GM18507 (cell line): Measurements from ENCODE around the gene LPP.

Source experiments
- DNase-seq: peaks from one replicate; pipeline ENCODE4 v3.0.0; 2011; ENCODE audit warnings: low read depth; ENCODE audit not compliant: insufficient read length; ENCODE audit errors: extremely low spot score
- FAIRE-seq: peaks from 2 replicates; lab custom pipeline; 2011; peaks lifted over from hg19 to GRCh38; lab: Jason Lieb, UNC

The LPP gene

DNA sequence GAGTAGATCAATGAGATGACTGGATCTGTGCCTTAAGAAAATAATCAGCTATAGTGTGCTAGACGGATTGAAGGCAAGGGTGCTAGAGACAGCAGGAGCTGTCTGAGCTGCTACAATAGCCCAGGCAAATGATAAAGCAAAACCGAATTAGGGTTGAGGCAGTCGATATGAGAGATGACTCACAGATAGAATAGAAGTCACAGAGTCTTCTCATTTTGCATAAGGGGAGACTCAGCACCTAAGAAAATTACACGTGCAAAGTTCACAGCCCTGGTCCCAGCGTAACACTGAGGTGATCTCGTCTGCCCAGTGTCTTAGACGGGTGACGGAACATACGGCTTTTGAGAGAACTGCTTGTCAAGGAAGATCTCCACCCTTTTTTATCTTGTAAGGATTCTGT lies 11.6 kb downstream of the LPP start:
- FAIRE-seq (no peak), DNase-seq (no peak)

- no peak for FAIRE-seq
- no peak for DNase-seq
Observed at GRCh38 chr3:188166441-188166840, 12.5 kb downstream of the LPP start.

- no peak for FAIRE-seq
- no peak for DNase-seq
Observed at GRCh38 chr3:188168186-188168585, 14.2 kb downstream of the LPP start.

DNA sequence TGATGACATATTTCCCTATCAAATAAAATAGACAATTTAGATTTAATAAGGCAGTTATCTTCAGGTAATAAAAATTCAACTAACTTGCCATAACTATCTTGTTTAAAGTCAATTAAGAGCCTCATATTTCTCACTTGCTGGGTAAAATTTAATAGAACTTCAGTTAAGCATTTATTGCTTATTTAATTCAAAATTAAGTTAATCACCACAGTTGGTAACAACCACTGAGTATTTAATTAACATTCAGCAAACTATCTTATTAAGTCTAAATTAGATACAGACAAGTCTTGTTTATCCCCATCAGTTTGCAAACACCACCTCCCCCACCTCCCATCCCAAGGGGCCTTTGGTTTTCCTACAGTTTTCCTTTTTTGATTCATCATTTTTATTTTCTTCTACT lies 14.7 kb downstream of the LPP start:
- FAIRE-seq: no peak
- no peak for DNase-seq

DNA sequence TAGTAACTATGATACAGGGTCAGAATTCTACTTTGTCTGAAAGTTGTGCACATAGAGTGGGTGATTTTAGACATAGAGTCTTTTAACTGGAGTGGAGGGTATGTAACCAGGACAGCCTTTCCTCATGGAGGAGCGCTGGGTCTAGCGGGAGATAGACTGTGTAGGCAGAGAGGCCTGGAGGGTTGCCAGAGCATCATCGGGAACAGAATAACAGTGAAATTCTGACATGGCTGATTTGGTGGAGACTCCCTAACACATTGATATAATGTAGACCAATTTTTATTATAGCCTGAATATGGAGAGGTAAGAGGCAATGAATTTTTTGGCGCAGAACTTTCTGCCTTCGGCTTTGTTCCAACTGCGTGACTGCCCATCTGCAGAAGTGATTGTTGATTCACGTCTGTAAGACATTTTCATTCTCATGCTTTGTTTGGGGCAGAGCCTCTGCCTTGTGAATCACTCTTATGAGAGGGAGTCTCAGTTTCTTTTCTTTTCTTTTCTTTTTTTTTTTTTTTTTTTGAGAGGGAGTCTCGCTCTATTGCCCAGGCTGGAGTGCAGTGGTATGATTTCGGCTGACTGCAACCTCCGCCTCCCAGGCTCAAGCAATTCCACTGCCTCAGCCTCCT lies 16.0 kb downstream of the LPP start:
- DNase-seq (no peak), FAIRE-seq (no peak)

- DNase-seq (no peak), FAIRE-seq (no peak)
Observed at GRCh38 chr3:188170461-188171459, 16.8 kb downstream of the LPP start.

- FAIRE-seq (no peak), DNase-seq (no peak)
Observed at GRCh38 chr3:188171682-188172467, 17.9 kb downstream of the LPP start.

GRCh38 chr3:188174317-188175044 lies 20.5 kb downstream of the LPP start:
- FAIRE-seq (no peak), DNase-seq (no peak)

DNA sequence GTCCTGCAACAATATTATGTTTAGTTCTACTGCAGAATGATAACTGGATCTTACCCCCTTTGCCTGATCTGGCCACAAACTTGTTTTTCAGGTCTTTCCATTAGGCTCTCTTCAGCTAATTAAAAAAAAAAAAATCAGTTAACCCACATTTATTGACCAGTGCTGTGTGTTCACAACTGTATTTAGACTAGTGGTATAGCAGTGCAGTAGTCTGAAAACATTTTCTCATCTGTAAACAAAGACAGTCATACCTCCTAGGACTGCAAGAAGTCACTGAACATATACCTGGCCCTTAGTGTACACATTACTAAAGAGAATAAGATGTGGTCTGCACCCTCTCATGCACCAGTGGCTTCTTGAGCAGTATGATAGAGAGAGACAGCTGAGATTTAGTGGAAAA lies 22.5 kb downstream of the LPP start:
- no peak for DNase-seq
- no peak for FAIRE-seq

GRCh38 chr3:188176884-188177283 lies 22.9 kb downstream of the LPP start:
- no peak for FAIRE-seq
- DNase-seq: no peak

DNA sequence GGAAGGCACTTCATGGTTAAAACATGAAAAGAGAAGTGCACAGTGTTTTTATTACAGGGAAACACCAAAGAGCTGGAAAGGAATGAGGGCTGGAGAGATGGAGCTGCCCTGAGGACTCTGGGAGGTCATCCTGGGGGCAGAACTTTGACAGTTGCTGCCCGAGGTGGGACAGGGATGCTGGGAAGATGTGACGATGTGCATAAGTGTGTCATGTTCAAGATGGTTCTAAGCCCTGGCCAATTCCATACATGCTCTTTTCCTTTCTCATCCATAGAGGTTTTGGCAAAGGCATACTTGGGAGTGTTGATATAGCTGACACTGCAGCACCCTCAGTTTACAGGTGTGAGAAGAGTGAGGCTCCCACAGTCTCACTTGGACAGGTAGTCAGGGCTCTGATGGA lies 23.8 kb downstream of the LPP start:
- FAIRE-seq (no peak), DNase-seq (no peak)

DNA sequence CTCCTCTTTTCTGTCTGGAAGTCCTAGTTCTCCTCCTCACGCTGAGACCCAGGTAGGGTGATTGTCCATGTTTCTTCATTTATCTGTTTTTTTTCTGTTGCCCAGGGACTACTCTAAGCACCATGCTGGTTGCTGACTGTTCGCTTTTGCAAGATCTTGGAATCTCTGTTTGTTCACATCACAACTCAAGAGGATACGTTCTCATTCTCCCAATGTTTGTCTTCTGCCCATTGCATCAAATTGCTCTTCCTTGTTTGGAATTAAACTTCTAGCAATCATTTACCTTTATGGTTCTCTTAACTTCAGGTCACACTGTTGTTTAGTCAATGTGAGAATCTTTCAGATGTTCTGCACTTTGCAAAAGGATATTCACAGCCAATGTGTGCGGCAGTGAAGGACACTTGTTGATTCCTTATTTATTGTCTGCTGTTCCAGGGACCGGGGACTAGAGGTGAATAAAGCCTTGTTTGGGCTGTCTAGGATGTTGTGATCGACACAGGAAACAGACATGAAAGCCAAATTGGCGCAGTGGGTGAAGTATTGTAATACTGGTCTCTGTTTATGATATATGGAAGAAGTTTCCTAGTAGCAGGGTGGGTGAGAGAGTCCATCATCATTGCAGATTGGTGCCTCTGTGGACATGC lies 24.5 kb downstream of the LPP start:
- FAIRE-seq: no peak

GRCh38 chr3:188179006-188179966 lies 25.3 kb downstream of the LPP start:
- FAIRE-seq (no peak), DNase-seq (no peak)

More for the DNA sequence above, 24.5 kb downstream of the LPP start:
- DNase-seq: no peak

DNA sequence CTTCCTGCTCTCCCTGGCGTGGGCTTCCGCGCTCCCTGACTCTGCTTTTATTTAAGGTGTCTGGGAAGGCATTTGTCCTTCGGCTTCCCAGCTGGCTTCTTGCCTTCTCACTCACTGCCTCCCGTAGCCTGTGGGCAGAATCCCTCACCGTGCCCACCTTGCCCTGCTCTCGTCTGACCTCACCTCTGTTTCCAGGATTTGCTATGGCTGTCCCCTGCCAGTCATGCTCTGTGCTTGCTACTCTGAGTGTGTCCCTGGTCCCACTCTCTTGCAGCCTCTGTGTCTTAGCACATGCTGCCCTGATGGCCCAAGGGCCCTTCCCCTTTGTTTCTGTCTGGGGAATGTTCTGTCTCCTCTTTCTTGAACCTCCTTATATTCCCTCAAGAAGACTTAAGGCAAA lies 26.2 kb downstream of the LPP start:
- DNase-seq: no peak
- FAIRE-seq: no peak

GRCh38 chr3:188183452-188183851 lies 29.5 kb downstream of the LPP start:
- DNase-seq (no peak), FAIRE-seq (no peak)

- DNase-seq (no peak), FAIRE-seq (no peak)
Observed at GRCh38 chr3:188184160-188184559, 30.2 kb downstream of the LPP start.

DNA sequence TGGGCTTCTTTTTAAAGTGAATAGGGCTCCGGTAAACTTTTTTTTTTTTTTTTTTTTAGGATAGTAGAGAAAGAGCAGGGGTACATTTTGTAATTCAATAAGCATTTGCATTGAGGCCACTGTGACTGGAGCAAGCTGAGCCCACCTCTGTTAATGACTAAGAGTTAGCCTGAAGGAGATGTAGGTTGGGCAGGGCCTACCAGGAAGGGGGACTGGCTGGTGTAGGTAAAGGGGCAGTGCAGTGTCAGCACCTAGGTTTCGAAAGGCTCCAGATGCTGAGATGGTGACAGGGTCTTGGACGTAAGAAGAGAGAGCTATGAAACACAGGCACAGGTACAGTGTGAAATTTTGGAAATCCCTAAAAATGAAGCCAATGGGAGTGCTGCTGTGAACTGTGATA lies 30.7 kb downstream of the LPP start:
- FAIRE-seq: no peak
- DNase-seq: no peak

DNA sequence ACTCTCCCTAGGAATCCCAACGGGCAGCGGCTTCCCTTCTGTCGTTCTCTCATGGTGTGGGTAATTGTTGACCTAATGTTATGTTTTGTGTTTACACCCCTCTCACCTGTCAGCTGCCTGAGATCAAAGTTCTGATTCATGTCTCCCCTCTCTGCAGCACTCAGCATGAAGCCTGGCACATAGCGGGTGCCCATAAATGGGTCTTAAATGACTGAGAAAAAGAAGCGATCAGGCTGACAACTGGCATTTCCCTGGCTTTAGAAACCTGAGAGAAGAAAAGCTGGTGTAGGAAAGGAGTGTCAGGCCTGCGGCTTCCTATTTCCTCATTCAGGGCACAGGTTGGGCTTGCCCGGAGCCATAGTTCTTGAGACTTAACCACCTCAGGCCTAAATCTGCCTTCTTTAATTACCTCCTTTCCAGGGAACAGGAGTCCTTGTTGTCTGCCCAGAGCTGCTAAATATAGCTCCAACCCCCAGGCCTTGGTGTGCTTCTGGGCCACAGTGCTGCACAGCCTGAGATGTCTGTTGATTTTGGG lies 31.8 kb downstream of the LPP start:
- FAIRE-seq (no peak), DNase-seq (no peak)
